GM12878 (cell line): Measurements from ENCODE around the gene VSTM4. TPM values are rescaled to one million over a fixed set of nuclear protein-coding genes. Genes with fewer than 3 reads are reported as not detected.

ENCODE experiments used
- ATAC-seq: fragments of 200-7000 bp; cut with Tn5 transposase; 3 replicates; pipeline ENCODE4 v1.9.1; 2020; ENCODE audit warnings: mild to moderate bottlenecking, moderate library complexity
- BruUV-seq: library from RNA; stranded (reverse); fragments of 400-500 nt; replicated peaks from 2 replicates; lab custom pipeline; 2021; lab: Mats Ljungman, UMichigan
- CTCF ChIA-PET: fragments of 300-600 bp; sonication (Branson Sonifier 250); formaldehyde crosslinking; extraction: SDS; loops from one replicate; lab custom pipeline; 2021; ENCODE audit warnings: inconsistent platforms; lab: Yijun Ruan, JAX
- POLR2A ChIA-PET: fragments of 350-600 bp; formaldehyde crosslinking; extraction: SDS; loops from one replicate; lab custom pipeline; 2021; ENCODE audit warnings: inconsistent platforms; lab: Charles Lee
- RAD21 ChIA-PET: fragments of 300-600 bp; sonication (Branson Sonifier 250); formaldehyde crosslinking; loops from one replicate; lab custom pipeline; 2023; ENCODE audit warnings: antibody characterized with exemption; ENCODE audit not compliant: unreplicated experiment; lab: Charles Lee
- SMC1A ChIA-PET: fragments of 300-600 bp; sonication (Branson Sonifier 250); formaldehyde crosslinking; loops from one replicate; lab custom pipeline; 2023; ENCODE audit not compliant: unreplicated experiment, uncharacterized antibody; lab: Charles Lee
- DNase-seq: peaks from one replicate; pipeline ENCODE4 v3.0.0-alpha.2; 2011; ENCODE audit warnings: low read depth, low spot score
- FAIRE-seq: peaks from 3 replicates; lab custom pipeline; 2011; peaks lifted over from hg19 to GRCh38; lab: Jason Lieb, UNC
- H2AFZ ChIP-seq: 2 replicates; pipeline ENCODE4 v1.6.0; 2011; ENCODE audit warnings: low read depth, low read length, control low read depth; ENCODE audit not compliant: control insufficient read depth
- H3K27ac ChIP-seq: 2 replicates; pipeline ENCODE4 v1.5.1; 2011; ENCODE audit warnings: control low read depth; ENCODE audit not compliant: control insufficient read depth, insufficient read depth
- H3K27me3 ChIP-seq, 2 experiments: replicated peaks in 1 of 2; 2 replicates each; pipeline versions ENCODE4 v1.6.0 to v1.6.1; 2011; ENCODE audit warnings: low read length in 1 of 2; ENCODE audit not compliant: control insufficient read depth in 2 of 2, insufficient read depth in 2 of 2
- H3K36me3 ChIP-seq, 2 experiments: 2 replicates each; pipeline ENCODE4 v1.5.1; 2011; ENCODE audit warnings: low read length in 1 of 2; ENCODE audit not compliant: control insufficient read depth in 2 of 2, insufficient read depth in 2 of 2
- H3K4me1 ChIP-seq: 2 replicates; pipeline ENCODE4 v1.6.1; 2011; ENCODE audit warnings: mild to moderate bottlenecking, low read length, moderate library complexity, mixed read lengths; ENCODE audit not compliant: control insufficient read depth, insufficient read depth
- H3K4me2 ChIP-seq: 2 replicates; pipeline ENCODE4 v1.6.0; 2011; ENCODE audit warnings: control low read depth; ENCODE audit not compliant: control insufficient read depth, insufficient read depth
- H3K4me3 ChIP-seq: fragments of 200-600 bp; sonication (generic); 2 replicates; pipeline ENCODE4 v1.5.1; 2016
- H3K79me2 ChIP-seq: 2 replicates; pipeline ENCODE4 v1.6.0; 2011; ENCODE audit warnings: low read length; ENCODE audit not compliant: control insufficient read depth, insufficient read depth
- H3K9ac ChIP-seq: 2 replicates; pipeline ENCODE4 v1.8.0; 2011; ENCODE audit warnings: low read length, control low read depth, mixed read lengths; ENCODE audit not compliant: control insufficient read depth, insufficient read depth
- H3K9me3 ChIP-seq: replicated peaks from 3 replicates; pipeline ENCODE4 v1.5.1; 2011; ENCODE audit warnings: mild to moderate bottlenecking, low read length; ENCODE audit not compliant: control insufficient read depth, insufficient read depth
- H4K20me1 ChIP-seq: 2 replicates; pipeline ENCODE4 v1.6.0; 2011; ENCODE audit not compliant: control insufficient read depth, insufficient read depth
- BHLHE40 ChIP-seq, 2 experiments: fragments of 450-650 bp in 1 of 2; IDR thresholded peaks; 2 replicates each; pipeline ENCODE4 v1.6.1; 2011 to 2017; ENCODE audit warnings: low read depth in 2 of 2, borderline replicate concordance in 1 of 2, improper control_type of control experiment in 1 of 2, low read length in 1 of 2, mild to moderate bottlenecking in 1 of 2
- CBX3 ChIP-seq: fragments of 200-600 bp; sonication (generic); IDR thresholded peaks from 2 replicates; pipeline ENCODE4 v1.6.1; 2016; ENCODE audit warnings: low read depth, borderline replicate concordance
- E4F1 ChIP-seq: fragments of 450-650 bp; IDR thresholded peaks from 2 replicates; pipeline ENCODE4 v1.6.1; 2018; ENCODE audit warnings: borderline replicate concordance, mild to moderate bottlenecking; ENCODE audit not compliant: partially characterized antibody
- EP300 ChIP-seq, 2 experiments: fragments of 150-350 bp in 1 of 2; IDR thresholded peaks; 2 replicates each; pipeline ENCODE4 v1.6.1; 2011 to 2012; ENCODE audit warnings: low read depth in 2 of 2, low read length in 2 of 2, borderline replicate concordance in 1 of 2, improper control_type of control experiment in 1 of 2, inconsistent platforms in 1 of 2; ENCODE audit not compliant: control insufficient read depth in 1 of 2
- ESRRA ChIP-seq: IDR thresholded peaks from 2 replicates; pipeline ENCODE4 v1.6.1; 2012; ENCODE audit warnings: mild to moderate bottlenecking, low read length, improper control_type of control experiment
- ETV6 ChIP-seq, 2 experiments: fragments of 450-650 bp in 1 of 2; IDR thresholded peaks in 1 of 2; conservative IDR thresholded peaks in 1 of 2; 2 replicates each; pipeline ENCODE4 v1.6.1; 2014; ENCODE audit warnings: antibody characterized with exemption in 1 of 2, borderline replicate concordance in 1 of 2, low read depth in 1 of 2, mild to moderate bottlenecking in 1 of 2, moderate library complexity in 1 of 2
- EZH2 ChIP-seq: IDR thresholded peaks from 2 replicates; pipeline ENCODE4 v1.6.1; 2012; ENCODE audit warnings: low read depth, mild to moderate bottlenecking, control low read depth, inconsistent platforms, low read length, borderline replicate concordance; ENCODE audit not compliant: control insufficient read depth
- FOS ChIP-seq: IDR thresholded peaks from 3 replicates; pipeline ENCODE4 v1.6.1; 2011; ENCODE audit warnings: borderline replicate concordance; ENCODE audit not compliant: insufficient read length; ENCODE audit errors: extremely low read depth
- HDGF ChIP-seq: fragments of 450-650 bp; IDR thresholded peaks from 2 replicates; pipeline ENCODE4 v1.6.1; 2016; ENCODE audit warnings: antibody characterized with exemption
- MTA2 ChIP-seq: fragments of 450-650 bp; IDR thresholded peaks from 2 replicates; pipeline ENCODE4 v1.6.1; 2016; ENCODE audit warnings: low read depth, mild to moderate bottlenecking, moderate library complexity
- MYB ChIP-seq: fragments of 150-350 bp; IDR thresholded peaks from 2 replicates; pipeline ENCODE4 v1.6.1; 2014; ENCODE audit warnings: mild to moderate bottlenecking, low read depth, low read length, borderline replicate concordance
- NFXL1 ChIP-seq: fragments of 450-650 bp; IDR thresholded peaks from 2 replicates; pipeline ENCODE4 v1.6.1; 2017; ENCODE audit warnings: antibody characterized with exemption, mild to moderate bottlenecking, borderline replicate concordance
- NFYB ChIP-seq: IDR thresholded peaks from 2 replicates; pipeline ENCODE4 v1.6.1; 2011; ENCODE audit warnings: low read depth, mild to moderate bottlenecking, low read length, improper control_type of control experiment, moderate library complexity; ENCODE audit not compliant: insufficient read depth
- NR2C2 ChIP-seq: IDR thresholded peaks from 2 replicates; pipeline ENCODE4 v1.6.1; 2011; ENCODE audit warnings: borderline replicate concordance, low read depth; ENCODE audit not compliant: control insufficient read depth, insufficient read length
- RBBP5 ChIP-seq: fragments of 200-600 bp; sonication (generic); conservative IDR thresholded peaks from 2 replicates; pipeline ENCODE4 v1.6.1; 2016
- RELB ChIP-seq: fragments of 450-650 bp; IDR thresholded peaks from 2 replicates; pipeline ENCODE4 v1.6.1; 2017; ENCODE audit warnings: low read depth, mild to moderate bottlenecking, moderate library complexity
- SMARCA5 ChIP-seq: fragments of 450-650 bp; IDR thresholded peaks from 2 replicates; pipeline ENCODE4 v1.6.1; 2017; ENCODE audit warnings: mild to moderate bottlenecking
- SPI1 ChIP-seq: IDR thresholded peaks from 2 replicates; pipeline ENCODE4 v1.6.1; 2011; ENCODE audit warnings: low read depth, mild to moderate bottlenecking, low read length, moderate library complexity, borderline replicate concordance; ENCODE audit not compliant: insufficient read depth
- TARDBP ChIP-seq: IDR thresholded peaks from 2 replicates; pipeline ENCODE4 v1.6.1; 2016; ENCODE audit warnings: borderline replicate concordance
- WGBS: methylation state at CpG from one replicate; pipeline ENCODE4 v1.1.6; 2016; ENCODE audit warnings: low lambda C conversion rate; ENCODE audit not compliant: insufficient replicate concordance, insufficient coverage; ENCODE audit errors: missing lambda C conversion rate; 5-methylcytosine and 5-hydroxymethylcytosine counted together
- in situ Hi-C: fragments of 300-500 bp; cut with MboI; formaldehyde crosslinking; loops from 9 replicates; pipeline ENCODE4 v1.14.3; 2018; ENCODE audit warnings: mixed read lengths
- intact Hi-C: fragments of 100-400 bp; cut with micrococcal nuclease; formaldehyde crosslinking; loops from one replicate; pipeline ENCODE4 v1.14.2; 2022; ENCODE audit not compliant: unreplicated experiment
- polyA plus RNA-seq, 11 experiments: library from polyadenylated mRNA; depleted of rRNA in 4 of 11; unstranded in 6 of 11; stranded (reverse) in 5 of 11; fragments of >200 nt; fragmentation: Nextera tagmentation in 4 of 11; fragmentation: Illumina TruSeq in 1 of 11; extraction: Ambion mirVana in 4 of 11; extraction: Trizol in 1 of 11; gene quantifications; 1 replicate in 1 of 11; 2 replicates in 10 of 11; pipeline versions ENCODE4 v1.2.1 to v1.2.3, GENCODE V29; 2011 to 2016; ENCODE audit warnings: inconsistent platforms in 2 of 11, missing spikeins in 2 of 11, low read depth in 1 of 11
- total RNA-seq, 4 experiments: library from RNA; depleted of rRNA in 3 of 4; stranded (reverse); fragments of >200 nt in 3 of 4; fragmentation: Illumina TruSeq in 1 of 4; extraction: Trizol in 1 of 4; gene quantifications; 2 replicates each; pipeline versions ENCODE4 v1.2.1 to v1.2.3, GENCODE V29; 2013 to 2021

The VSTM4 gene
- total and polyA plus RNA-seq, 10 of the 15 experiments (the other 5 are each of a cell fraction or from before 2014, with no cell fraction given): 0.01 to 0.14 (median 0.02) TPM; not detected in 7

GRCh38 chr10:49119746-49120145 lies 4.4 kb upstream of the VSTM4 start:
- FAIRE-seq (no peak), DNase-seq (no peak), ATAC-seq (no peak)
- CTCF ChIA-PET: interaction anchor here (1.0 kb wide), 1 partner anchor 15 kb away, joined by 3 read pairs; no protein-coding TSS in a partner anchor
- H3K4me1 ChIP-seq: no peaks in the 10 kb centered on the region
- no peak overlapping the region for H2AFZ ChIP-seq
- H3K4me2 ChIP-seq: no peak overlapping the region
- no peaks in the 10 kb centered on the region for H3K36me3 ChIP-seq
- peaks cover 5 to 14% of the 10 kb centered on the region in 2 experiments for H3K27me3 ChIP-seq
- POLR2A ChIA-PET: no interaction called here
- TF ChIP-seq MTA2 (no peak), E4F1 (no peak), EZH2 (no peak), ETV6 (conservative IDR thresholded peaks at IDR 0.05 in 1 of 2, IDR thresholded peaks at IDR 0.05 in 1 of 2; ENCODE audit: borderline replicate concordance in 1 of 2, low read depth in 1 of 2) (no peak), HDGF (no peak), BHLHE40 (IDR thresholded peaks at IDR 0.05; ENCODE audit: borderline replicate concordance in 1 of 2, low read depth in 2 of 2, low read length in 1 of 2) (no peak), NFYB (no peak), CBX3 (no peak), RBBP5 (no peak), FOS (no peak), SMARCA5 (no peak), EP300 (IDR thresholded peaks at IDR 0.05; ENCODE audit: borderline replicate concordance in 1 of 2, control insufficient read depth in 1 of 2, low read depth in 2 of 2, low read length in 2 of 2) (no peak), NFXL1 (no peak), SPI1 (no peak), MYB (no peak), NR2C2 (no peak), RELB (no peak), ESRRA (no peak), TARDBP (no peak)
- H3K4me3 ChIP-seq: no peak overlapping the region
- H3K9ac ChIP-seq: no peak overlapping the region
- no peaks in the 10 kb centered on the region for H3K9me3 ChIP-seq
- WGBS: 0% methylated on average over 3 of the region's 3 CpGs
- no peaks in the 10 kb centered on the region for H4K20me1 ChIP-seq
- no peaks in the 10 kb centered on the region for H3K79me2 ChIP-seq
- in situ Hi-C loops (no loop called here), intact Hi-C loops (no loop called here)
- no peak overlapping the region for H3K27ac ChIP-seq
- BruUV-seq: no TSS peak
- RAD21 ChIA-PET: interaction anchor here (1.7 kb wide), 1 partner anchor 54 kb away, joined by 4 read pairs; no protein-coding TSS in a partner anchor
- SMC1A ChIA-PET: interaction anchor here (1.3 kb wide), 1 partner anchor 9 kb away, joined by 5 read pairs; no protein-coding TSS in a partner anchor
